A673 (cell line): ENCODE results near the gene HS6ST2. TPM values are rescaled to one million over a fixed set of nuclear protein-coding genes. Genes with fewer than 3 reads are reported as not detected.

Experiments
- BruUV-seq: library from RNA; stranded (reverse); fragments of 400-500 nt; replicated peaks from 2 replicates; lab custom pipeline; 2021; lab: Mats Ljungman, UMichigan
- CTCF ChIA-PET: fragments of 300-600 bp; sonication (Branson Sonifier 250); formaldehyde crosslinking; loops from one replicate; lab custom pipeline; 2022; ENCODE audit warnings: antibody characterized with exemption; lab: Charles Lee
- POLR2A ChIA-PET: fragments of 300-600 bp; sonication (Branson Sonifier 250); formaldehyde crosslinking; loops from one replicate; lab custom pipeline; 2022; ENCODE audit warnings: antibody characterized with exemption; ENCODE audit not compliant: low non-redundant PET; lab: Charles Lee
- DNase-seq: peaks from one replicate; pipeline ENCODE4 v3.0.0-alpha.2; 2015; ENCODE audit warnings: low spot score
- H3K27ac ChIP-seq: fragments of 200-600 bp; sonication (generic); 2 replicates; pipeline ENCODE4 v1.5.1; 2016; ENCODE audit warnings: mixed run types, low read depth, mild to moderate bottlenecking, mixed read lengths, antibody characterized with exemption, low read length; ENCODE audit not compliant: poor library complexity, severe bottlenecking
- H3K27me3 ChIP-seq: fragments of 200-600 bp; sonication (generic); replicated peaks from 2 replicates; pipeline ENCODE4 v1.6.1; 2017; ENCODE audit warnings: mixed run types, low read depth, mild to moderate bottlenecking, mixed read lengths, antibody characterized with exemption, low read length; ENCODE audit not compliant: insufficient read depth, poor library complexity
- H3K36me3 ChIP-seq: fragments of 200-600 bp; sonication (generic); 2 replicates; pipeline ENCODE4 v1.6.1; 2016; ENCODE audit warnings: mixed run types, mild to moderate bottlenecking, mixed read lengths, antibody characterized with exemption, low read length; ENCODE audit not compliant: insufficient read depth, poor library complexity, severe bottlenecking
- H3K4me1 ChIP-seq: fragments of 200-600 bp; sonication (generic); 2 replicates; pipeline ENCODE4 v1.6.1; 2017; ENCODE audit warnings: mixed run types, mild to moderate bottlenecking, mixed read lengths, antibody characterized with exemption, low read length; ENCODE audit not compliant: insufficient read depth, poor library complexity, severe bottlenecking
- H3K4me3 ChIP-seq: fragments of 200-600 bp; sonication (generic); 2 replicates; pipeline ENCODE4 v1.5.1; 2016; ENCODE audit warnings: low read depth, mixed run types, mild to moderate bottlenecking, mixed read lengths, low read length; ENCODE audit not compliant: poor library complexity, severe bottlenecking
- H3K9me3 ChIP-seq: fragments of 200-600 bp; sonication (generic); 2 replicates; pipeline ENCODE4 v1.6.1; 2016; ENCODE audit warnings: mixed run types, low read depth, mild to moderate bottlenecking, mixed read lengths, antibody characterized with exemption, low read length; ENCODE audit not compliant: poor library complexity, severe bottlenecking
- EZH2 ChIP-seq: fragments of 200-600 bp; sonication (generic); IDR thresholded peaks from 2 replicates; pipeline ENCODE4 v1.6.1; 2017; ENCODE audit warnings: borderline replicate concordance, low read depth, mild to moderate bottlenecking, mixed read lengths, antibody characterized with exemption, low read length; ENCODE audit not compliant: poor library complexity, severe bottlenecking
- intact Hi-C: fragments of 100-400 bp; cut with micrococcal nuclease; formaldehyde crosslinking; loops from one replicate; pipeline ENCODE4 v1.10.0; 2022; ENCODE audit not compliant: unreplicated experiment
- total RNA-seq: library from RNA; stranded (reverse); gene quantifications from 2 replicates; pipeline ENCODE4 v1.2.3, GENCODE V29; 2021
- TF ChIP-seq, protein P1 (sequence below): fragments of 300-800, 200-600 bp; sonication (generic); conservative IDR thresholded peaks from 2 replicates; pipeline ENCODE4 v1.5.1; 2017; ENCODE audit warnings: low read depth, mild to moderate bottlenecking, antibody characterized with exemption, low read length, moderate library complexity, mixed read lengths

HS6ST2 gene
- total RNA-seq, 1 experiment from 2014 or later = 6.9 TPM

DNA sequence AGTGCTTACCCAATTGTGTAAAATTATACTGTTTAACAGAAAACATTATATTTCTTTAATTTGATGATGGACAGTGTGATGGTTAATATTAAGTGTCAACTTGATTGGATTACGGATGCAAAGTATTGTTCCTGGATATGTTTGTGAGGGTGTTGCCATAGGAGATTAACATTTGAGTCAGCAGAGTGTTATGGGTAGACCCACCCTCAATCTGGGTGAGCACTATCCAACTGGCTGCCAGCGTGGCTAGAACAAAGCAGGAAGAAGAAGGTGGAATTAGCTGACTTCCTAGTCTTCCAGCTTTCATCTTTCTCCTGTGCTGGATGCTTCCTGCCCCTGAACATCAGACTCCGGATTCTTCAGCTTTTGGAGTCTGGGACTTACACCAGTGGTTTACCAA is 42.1 kb downstream of the HS6ST2 start:
- H3K27me3 ChIP-seq = peaks cover 2% of the 10 kb centered on the region
- no peaks in the 10 kb centered on the region for H3K4me1 ChIP-seq
- H3K9me3 ChIP-seq = no peaks in the 10 kb centered on the region
- ChIA-PET POLR2A (no interaction called here), CTCF (no interaction called here)
- no peak overlapping the region for H3K4me3 ChIP-seq
- no peak overlapping the region for H3K27ac ChIP-seq
- BruUV-seq = no TSS peak
- TF ChIP-seq EZH2 = no peak
- TF ChIP-seq, protein P1, sequence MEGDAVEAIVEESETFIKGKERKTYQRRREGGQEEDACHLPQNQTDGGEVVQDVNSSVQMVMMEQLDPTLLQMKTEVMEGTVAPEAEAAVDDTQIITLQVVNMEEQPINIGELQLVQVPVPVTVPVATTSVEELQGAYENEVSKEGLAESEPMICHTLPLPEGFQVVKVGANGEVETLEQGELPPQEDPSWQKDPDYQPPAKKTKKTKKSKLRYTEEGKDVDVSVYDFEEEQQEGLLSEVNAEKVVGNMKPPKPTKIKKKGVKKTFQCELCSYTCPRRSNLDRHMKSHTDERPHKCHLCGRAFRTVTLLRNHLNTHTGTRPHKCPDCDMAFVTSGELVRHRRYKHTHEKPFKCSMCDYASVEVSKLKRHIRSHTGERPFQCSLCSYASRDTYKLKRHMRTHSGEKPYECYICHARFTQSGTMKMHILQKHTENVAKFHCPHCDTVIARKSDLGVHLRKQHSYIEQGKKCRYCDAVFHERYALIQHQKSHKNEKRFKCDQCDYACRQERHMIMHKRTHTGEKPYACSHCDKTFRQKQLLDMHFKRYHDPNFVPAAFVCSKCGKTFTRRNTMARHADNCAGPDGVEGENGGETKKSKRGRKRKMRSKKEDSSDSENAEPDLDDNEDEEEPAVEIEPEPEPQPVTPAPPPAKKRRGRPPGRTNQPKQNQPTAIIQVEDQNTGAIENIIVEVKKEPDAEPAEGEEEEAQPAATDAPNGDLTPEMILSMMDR = no peak
- DNase-seq = no peak
- intact Hi-C loops = no loop called here
- no peaks in the 10 kb centered on the region for H3K36me3 ChIP-seq

DNA sequence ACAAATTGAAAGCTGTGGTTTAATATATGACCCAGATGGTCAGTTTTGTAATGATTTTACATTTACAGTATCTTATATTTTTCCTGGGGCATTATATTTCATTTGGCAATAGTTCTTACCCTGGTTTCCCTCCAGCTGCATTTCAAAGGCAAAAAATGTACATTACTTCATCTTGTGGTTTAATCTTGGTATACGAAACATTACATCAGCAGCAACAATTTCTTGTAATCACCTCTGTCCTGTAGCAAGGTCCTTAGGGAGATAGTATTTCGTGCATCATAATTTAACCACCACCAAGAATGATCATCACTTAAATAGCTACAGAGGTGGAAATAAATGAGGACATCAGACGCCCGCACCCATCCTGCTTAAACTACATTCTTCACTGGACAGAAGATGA is 48.8 kb downstream of the HS6ST2 start:
- H3K9me3 ChIP-seq = no peaks in the 10 kb centered on the region
- no TSS peak for BruUV-seq
- no peaks in the 10 kb centered on the region for H3K4me1 ChIP-seq
- H3K27me3 ChIP-seq = no peaks in the 10 kb centered on the region
- no peak for TF ChIP-seq EZH2
- TF ChIP-seq, protein P1 = no peak
- no peak overlapping the region for H3K27ac ChIP-seq
- H3K4me3 ChIP-seq = no peak overlapping the region
- no peaks in the 10 kb centered on the region for H3K36me3 ChIP-seq
- intact Hi-C loops = no loop called here
- CTCF ChIA-PET = no interaction called here
- no peak for DNase-seq
- POLR2A ChIA-PET = no interaction called here

DNA sequence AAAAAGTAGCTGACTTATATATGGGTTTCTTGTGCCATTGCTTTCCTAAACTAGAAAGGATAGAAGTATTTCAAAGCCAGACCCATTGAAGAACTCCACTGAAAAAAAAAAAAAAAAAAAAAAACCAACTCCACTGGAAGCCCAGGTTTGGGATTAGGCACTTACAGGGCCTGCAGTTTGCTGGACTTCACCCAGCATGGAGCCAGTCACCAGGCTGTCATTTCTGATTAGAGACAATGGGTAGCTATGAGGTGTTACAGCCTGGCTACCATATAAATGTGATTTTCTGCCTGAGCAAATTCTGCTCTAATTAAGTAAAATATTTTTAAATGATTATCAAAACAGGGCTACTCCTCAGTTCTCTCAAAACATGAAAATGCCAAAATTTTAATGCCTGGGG is 49.5 kb downstream of the HS6ST2 start:
- H3K4me1 ChIP-seq = no peaks in the 10 kb centered on the region
- ChIA-PET POLR2A (no interaction called here), CTCF (no interaction called here)

More for the DNA sequence above, 49.5 kb downstream of the HS6ST2 start:
- Histone ChIP-seq H3K9me3 (no peaks in the 10 kb centered on the region), H3K27me3 (no peaks in the 10 kb centered on the region), H3K4me3 (no peak overlapping the region), H3K36me3 (no peaks in the 10 kb centered on the region), H3K27ac (no peak overlapping the region)
- no peak for DNase-seq
- BruUV-seq = no TSS peak
- intact Hi-C loops = no loop called here
- TF ChIP-seq, protein P1 = no peak
- TF ChIP-seq EZH2 = no peak
